ENCODE measurements around the gene MAP7. TPM values are rescaled to one million over a fixed set of nuclear protein-coding genes. Genes with fewer than 3 reads are reported as not detected.

Gene MAP7
- total and polyA plus RNA-seq, 9 of the 15 experiments (the other 6 are each of a cell fraction or from before 2014, with no cell fraction given) = 0.76 to 7.7 (median 3.9) TPM

- intact Hi-C loops (cut with micrococcal nuclease) = no loop called here
- Histone ChIP-seq H3K27ac (ENCODE audit: extremely low read depth, low read depth, low read length) (no peak overlapping the region), H3K9me3 (replicated peaks; ENCODE audit: control insufficient read depth, insufficient read depth, low read depth, low read length) (no peaks in the 10 kb centered on the region), H2AFZ (ENCODE audit: low read depth, low read length) (no peak overlapping the region), H4K20me1 (replicated peaks; ENCODE audit: control insufficient read depth, insufficient read depth, low read length) (no peaks in the 10 kb centered on the region), H3K27me3 (ENCODE audit: control insufficient read depth in 2 of 2, insufficient read depth in 2 of 2, low read length in 2 of 2) (no peaks in the 10 kb centered on the region), H3K4me2 (ENCODE audit: insufficient read depth, low read length) (no peak overlapping the region), H3K36me3 (ENCODE audit: control insufficient read depth, insufficient read depth, low read length) (no peaks in the 10 kb centered on the region), H3K4me3 (no peak overlapping the region), H3K9me1 (ENCODE audit: control insufficient read depth, insufficient read depth, low read length) (no peaks in the 10 kb centered on the region), H3K79me2 (ENCODE audit: control insufficient read depth, insufficient read depth, low read length) (no peaks in the 10 kb centered on the region), H3K9ac (ENCODE audit: insufficient read depth in 1 of 2, low read depth in 2 of 2, low read length in 2 of 2) (no peak overlapping the region), H3K4me1 (replicated peaks in 1 of 2; ENCODE audit: control insufficient read depth in 2 of 2, insufficient read depth in 2 of 2, low read length in 2 of 2) (peaks cover 0 to 5% of the 10 kb centered on the region in 2 experiments; a peak in 2 of 5 replicates)
- DNase-seq (ENCODE audit: extremely low read depth in 1 of 4, low spot score in 3 of 4) (no peak), ATAC-seq (no peak; the same call in 2 of the 3 replicates), FAIRE-seq (no peak)
- 7% methylated on average over 2 of the region's 2 CpGs for WGBS (ENCODE audit: insufficient coverage, low coverage, missing lambda C conversion rate)
- ChIA-PET POLR2A (interaction anchor here (0.6 kb wide), 1 partner anchor 947 kb away, joined by 5 read pairs; no protein-coding TSS in a partner anchor), CTCF (ENCODE audit: low intra/inter-chr PET ratio) (no interaction called here)
- in situ Hi-C loops (cut with MboI) = no loop called here
- BruUV-seq (replicated peaks) = no TSS peak
- TF ChIP-seq CHD7 (IDR thresholded peaks at IDR 0.05; ENCODE audit: low read depth, low read length) (no peak), ZFP36 (IDR thresholded peaks at IDR 0.05; ENCODE audit: low read depth, low read length, partially characterized antibody) (peak; percentile 38), KDM2B (CRISPR knock-in tag; IDR thresholded peaks at IDR 0.05) (no peak), POLR2B (IDR thresholded peaks at IDR 0.05; ENCODE audit: low read depth, partially characterized antibody) (no peak), LARP7 (IDR thresholded peaks at IDR 0.05) (no peak)
Observed at GRCh38 chr6:136440203-136440602, 110.0 kb downstream of the MAP7 start.
